LNCaP clone FGC (cell line): ENCODE data around the gene NAP1L5.
A peak's percentile ranks its signal among the peaks of the same experiment; 100 is the strongest.

Source experiments
- DNase-seq: peaks from one replicate; pipeline ENCODE4 v3.0.0-alpha.2; 2011; ENCODE audit warnings: low read depth
- H3K4me3 ChIP-seq: 2 replicates; pipeline ENCODE4 v1.5.1; 2011; ENCODE audit warnings: mild to moderate bottlenecking, low read depth, low read length, control low read depth
- TF ChIP-seq, protein P1 (sequence below): IDR thresholded peaks from 2 replicates; pipeline ENCODE4 v1.5.1; 2012; ENCODE audit warnings: mild to moderate bottlenecking; ENCODE audit not compliant: control insufficient read depth, insufficient read depth; ENCODE audit errors: extremely low read depth

NAP1L5 gene

GRCh38 chr4:88659055-88659889 is 38.4 kb downstream of the NAP1L5 start:
- H3K4me3 ChIP-seq = no peak overlapping the region
- TF ChIP-seq, protein P1, sequence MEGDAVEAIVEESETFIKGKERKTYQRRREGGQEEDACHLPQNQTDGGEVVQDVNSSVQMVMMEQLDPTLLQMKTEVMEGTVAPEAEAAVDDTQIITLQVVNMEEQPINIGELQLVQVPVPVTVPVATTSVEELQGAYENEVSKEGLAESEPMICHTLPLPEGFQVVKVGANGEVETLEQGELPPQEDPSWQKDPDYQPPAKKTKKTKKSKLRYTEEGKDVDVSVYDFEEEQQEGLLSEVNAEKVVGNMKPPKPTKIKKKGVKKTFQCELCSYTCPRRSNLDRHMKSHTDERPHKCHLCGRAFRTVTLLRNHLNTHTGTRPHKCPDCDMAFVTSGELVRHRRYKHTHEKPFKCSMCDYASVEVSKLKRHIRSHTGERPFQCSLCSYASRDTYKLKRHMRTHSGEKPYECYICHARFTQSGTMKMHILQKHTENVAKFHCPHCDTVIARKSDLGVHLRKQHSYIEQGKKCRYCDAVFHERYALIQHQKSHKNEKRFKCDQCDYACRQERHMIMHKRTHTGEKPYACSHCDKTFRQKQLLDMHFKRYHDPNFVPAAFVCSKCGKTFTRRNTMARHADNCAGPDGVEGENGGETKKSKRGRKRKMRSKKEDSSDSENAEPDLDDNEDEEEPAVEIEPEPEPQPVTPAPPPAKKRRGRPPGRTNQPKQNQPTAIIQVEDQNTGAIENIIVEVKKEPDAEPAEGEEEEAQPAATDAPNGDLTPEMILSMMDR = peak; percentile 92
- peak; percentile 74 for DNase-seq

GRCh38 chr4:88655226-88655625 is 42.4 kb downstream of the NAP1L5 start:
- no peak overlapping the region for H3K4me3 ChIP-seq
- no peak for DNase-seq
- TF ChIP-seq, protein P1 = no peak

GRCh38 chr4:88653371-88653946 is 44.2 kb downstream of the NAP1L5 start:
- TF ChIP-seq, protein P1 = no peak
- no peak for DNase-seq
- H3K4me3 ChIP-seq = no peak overlapping the region

DNA sequence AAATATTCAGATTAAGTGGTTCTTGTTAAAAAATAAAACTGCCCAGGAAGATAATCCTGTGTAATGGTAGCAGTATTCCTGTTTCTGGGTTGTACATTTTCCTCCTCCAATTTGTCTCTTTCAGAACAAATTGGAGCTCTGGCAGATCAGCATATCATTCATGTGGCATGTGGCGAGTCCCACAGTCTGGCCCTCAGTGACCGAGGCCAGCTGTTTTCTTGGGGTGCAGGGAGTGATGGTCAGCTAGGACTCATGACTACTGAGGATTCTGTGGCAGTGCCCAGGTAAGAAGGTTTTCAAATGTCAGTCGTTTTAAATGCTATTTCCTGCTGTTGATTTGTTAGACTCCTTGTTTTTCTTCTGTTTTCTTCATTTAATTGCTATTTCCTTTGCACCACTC is 47.9 kb downstream of the NAP1L5 start:
- H3K4me3 ChIP-seq = no peak overlapping the region
- DNase-seq = no peak
- TF ChIP-seq, protein P1 = no peak

DNA sequence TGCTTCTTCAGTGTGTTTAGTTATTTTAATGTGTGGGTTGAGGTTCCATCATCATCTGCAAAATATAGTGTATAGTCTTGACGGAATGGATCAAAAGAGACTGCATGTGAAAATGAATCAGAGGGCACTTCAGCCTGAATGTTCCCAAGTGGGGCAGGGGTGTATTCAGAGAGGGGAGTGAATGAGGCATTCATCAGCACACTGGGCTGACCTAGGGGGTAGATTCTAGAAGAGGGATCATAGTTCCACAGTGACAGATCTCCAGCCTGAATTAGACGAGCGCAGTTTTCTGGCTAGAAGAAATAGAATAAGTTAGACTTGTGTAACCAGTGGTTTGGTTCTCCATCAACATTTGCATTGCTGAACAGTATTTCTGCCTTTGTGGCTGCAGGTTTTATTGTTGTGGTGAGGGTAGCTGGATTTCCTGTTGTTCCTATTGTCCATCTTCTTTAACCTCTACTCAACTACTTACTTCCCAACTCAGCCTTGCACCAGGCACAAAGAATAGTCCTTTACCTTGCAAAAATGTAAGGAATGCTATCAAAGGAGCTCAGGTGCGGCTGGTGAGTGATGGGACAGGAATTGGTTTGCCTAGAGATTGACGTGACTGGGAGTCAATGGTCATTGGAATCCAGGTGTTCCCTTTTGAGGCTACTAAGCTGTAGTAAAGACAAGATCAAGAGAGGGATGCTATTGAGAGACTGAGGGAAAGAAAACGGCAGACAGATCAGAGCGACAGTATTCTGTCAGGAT is 50.9 kb downstream of the NAP1L5 start:
- TF ChIP-seq, protein P1 = no peak
- no peak overlapping the region for H3K4me3 ChIP-seq
- DNase-seq = no peak

- DNase-seq = no peak
- H3K4me3 ChIP-seq = no peak overlapping the region
- TF ChIP-seq, protein P1 = no peak
Measured at GRCh38 chr4:88645994-88646393, 51.6 kb downstream of the NAP1L5 start.
